NB4 (cell line): Measurements from ENCODE around the gene SLC2A1.

ENCODE experiments used
- DNase-seq: peaks from one replicate; pipeline ENCODE4 v3.0.0; 2010; ENCODE audit warnings: low read depth
- H3K4me3 ChIP-seq: one replicate; pipeline ENCODE4 v1.5.1; 2011; ENCODE audit warnings: mild to moderate bottlenecking, low read depth, low read length, moderate library complexity
- CTCF ChIP-seq: IDR thresholded peaks from one replicate; pipeline ENCODE4 v1.5.1; 2012; ENCODE audit warnings: low read depth, low read length
- MYC ChIP-seq: IDR thresholded peaks from 2 replicates; pipeline ENCODE4 v1.6.1; 2011; ENCODE audit warnings: low read depth, low read length
- POLR2A ChIP-seq: IDR thresholded peaks from 2 replicates; pipeline ENCODE4 v1.6.1; 2011; ENCODE audit warnings: mild to moderate bottlenecking; ENCODE audit not compliant: insufficient read length; ENCODE audit errors: extremely low read depth
- TF ChIP-seq, protein P1 (sequence below): IDR thresholded peaks from 2 replicates; pipeline ENCODE4 v1.6.1; 2011; ENCODE audit warnings: low read depth, low read length

Gene SLC2A1

GRCh38 chr1:42931911-42932422 is 26.7 kb downstream of the SLC2A1 start:
- no peak overlapping the region for H3K4me3 ChIP-seq
- peak; percentile 93 for DNase-seq

GRCh38 chr1:42931108-42931539 is 27.5 kb downstream of the SLC2A1 start:
- DNase-seq, result peak; percentile 89
- no peak for TF ChIP-seq MYC
- TF ChIP-seq POLR2A, result no peak
- TF ChIP-seq, protein P1, sequence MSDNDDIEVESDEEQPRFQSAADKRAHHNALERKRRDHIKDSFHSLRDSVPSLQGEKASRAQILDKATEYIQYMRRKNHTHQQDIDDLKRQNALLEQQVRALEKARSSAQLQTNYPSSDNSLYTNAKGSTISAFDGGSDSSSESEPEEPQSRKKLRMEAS, result no peak
- TF ChIP-seq CTCF, result peak; percentile 45
- peak overlapping the region; percentile 9 for H3K4me3 ChIP-seq

More at GRCh38 chr1:42931911-42932422, 26.7 kb downstream of the SLC2A1 start:
- TF ChIP-seq, protein P1, result peak; percentile 75; the same call in 1 of the 2 replicates
- no peak for TF ChIP-seq CTCF

GRCh38 chr1:42930178-42931107 is 28.2 kb downstream of the SLC2A1 start:
- TF ChIP-seq, protein P1, result no peak
- TF ChIP-seq POLR2A, result no peak
- no peak for TF ChIP-seq CTCF
- TF ChIP-seq MYC, result no peak
- no peak for DNase-seq
- no peak overlapping the region for H3K4me3 ChIP-seq

DNA sequence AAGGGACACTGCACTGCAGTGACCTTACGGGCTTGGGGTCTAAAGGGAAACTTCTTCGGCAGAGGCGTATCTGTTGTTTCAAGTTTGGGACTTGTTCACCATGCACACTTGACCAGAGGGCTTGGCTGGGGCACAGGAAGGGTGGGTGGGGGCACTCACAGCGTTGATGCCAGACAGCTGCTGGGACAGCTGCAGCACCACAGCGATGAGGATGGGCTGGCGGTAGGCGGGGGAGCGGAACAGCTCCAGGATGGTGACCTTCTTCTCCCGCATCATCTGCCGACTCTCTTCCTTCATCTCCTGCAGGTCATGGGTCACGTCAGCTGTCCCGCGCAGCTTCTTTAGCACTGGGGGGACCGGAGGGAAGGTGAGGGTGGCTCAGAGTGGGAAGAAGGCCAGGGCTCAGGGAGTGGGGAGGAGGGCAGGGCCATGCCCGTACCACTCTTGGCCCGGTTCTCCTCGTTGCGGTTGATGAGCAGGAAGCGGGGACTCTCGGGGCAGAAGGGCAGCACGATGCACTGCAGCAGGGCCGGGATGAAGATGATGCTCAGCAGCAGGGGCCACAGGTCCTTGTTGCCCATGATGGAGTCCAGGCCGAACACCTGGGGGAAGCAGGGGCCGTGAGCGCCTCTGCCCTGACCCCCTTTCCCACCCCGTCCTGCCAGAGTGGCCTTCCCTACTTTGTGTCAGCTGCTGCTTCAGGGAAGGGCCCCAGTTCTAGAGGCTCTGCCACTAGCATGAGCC is 29.1 kb downstream of the SLC2A1 start:
- H3K4me3 ChIP-seq, result no peak overlapping the region
- no peak for TF ChIP-seq MYC
- TF ChIP-seq CTCF, result no peak
- TF ChIP-seq POLR2A, result no peak
- TF ChIP-seq, protein P1, result no peak
- DNase-seq, result no peak

DNA sequence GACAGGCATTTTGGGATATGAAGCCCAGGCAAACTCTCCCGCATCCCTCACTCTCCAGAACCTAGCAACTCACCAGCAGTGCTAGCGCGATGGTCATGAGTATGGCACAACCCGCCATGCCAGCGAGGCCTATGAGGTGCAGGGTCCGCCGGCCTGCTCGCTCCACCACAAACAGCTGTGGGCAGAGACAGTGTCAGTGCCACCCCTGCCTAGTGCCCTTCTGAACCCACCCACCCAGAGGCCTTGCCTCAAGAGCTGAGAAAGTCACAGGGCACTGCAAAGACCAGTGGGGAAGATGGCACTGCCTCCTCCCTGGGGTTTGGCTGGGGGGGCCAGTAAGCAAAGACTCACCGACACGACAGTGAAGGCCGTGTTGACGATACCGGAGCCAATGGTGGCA is 29.8 kb downstream of the SLC2A1 start:
- TF ChIP-seq, protein P1, result no peak
- TF ChIP-seq POLR2A (no peak), MYC (no peak), CTCF (no peak)
- no peak for DNase-seq
- no peak overlapping the region for H3K4me3 ChIP-seq
